Neural cell (in vitro differentiated cells): ENCODE measurements around the gene AMPH. TPM values are rescaled to one million over a fixed set of nuclear protein-coding genes. Genes with fewer than 3 reads are reported as not detected.

Source experiments
- H2AFZ ChIP-seq: fragments of 200-600, 300-800 bp; sonication (generic), shearing (Covaris generic); 2 replicates; pipeline ENCODE4 v1.6.0; 2014; ENCODE audit warnings: low read depth, mild to moderate bottlenecking, antibody characterized with exemption, low read length, moderate library complexity
- H3F3A ChIP-seq: fragments of 200-600 bp; shearing (Covaris generic); 2 replicates; pipeline ENCODE4 v1.6.1; 2016; ENCODE audit warnings: mild to moderate bottlenecking, moderate library complexity, mixed read lengths, antibody characterized with exemption, low read length; ENCODE audit not compliant: insufficient read depth, poor library complexity, severe bottlenecking
- H3K27ac ChIP-seq: fragments of 200-600, 300-800 bp; sonication (generic), shearing (Covaris generic); 2 replicates; pipeline ENCODE4 v1.5.1; 2014; ENCODE audit warnings: mild to moderate bottlenecking, low read length, moderate library complexity
- H3K27me3 ChIP-seq: fragments of 300-800, 200-600 bp; sonication (generic), shearing (Covaris generic); 2 replicates; pipeline ENCODE4 v1.6.0; 2014; ENCODE audit warnings: mild to moderate bottlenecking, low read depth, low read length, moderate library complexity; ENCODE audit not compliant: insufficient read depth
- H3K36me3 ChIP-seq: fragments of 300-800, 200-600 bp; sonication (generic), shearing (Covaris generic); 2 replicates; pipeline ENCODE4 v1.5.1; 2014; ENCODE audit warnings: mild to moderate bottlenecking, antibody characterized with exemption, low read length, moderate library complexity; ENCODE audit not compliant: insufficient read depth
- H3K4me2 ChIP-seq: fragments of 300-800, 200-600 bp; sonication (generic), shearing (Covaris generic); 2 replicates; pipeline ENCODE4 v1.6.0; 2014; ENCODE audit warnings: mild to moderate bottlenecking, low read length
- H3K4me3 ChIP-seq: fragments of 300-800, 200-600 bp; sonication (generic), shearing (Covaris generic); 2 replicates; pipeline ENCODE4 v1.5.1; 2014; ENCODE audit warnings: mild to moderate bottlenecking, low read length, moderate library complexity
- H3K79me2 ChIP-seq: fragments of 200-600 bp; shearing (Covaris generic); replicated peaks from 2 replicates; pipeline ENCODE4 v1.6.0; 2014; ENCODE audit warnings: mild to moderate bottlenecking, low read length, moderate library complexity; ENCODE audit not compliant: insufficient read depth
- H3K9ac ChIP-seq: fragments of 300-800, 200-600 bp; sonication (generic), shearing (Covaris generic); 2 replicates; pipeline ENCODE4 v1.6.1; 2016; ENCODE audit warnings: mild to moderate bottlenecking, low read length, mixed read lengths
- H3K9me2 ChIP-seq: fragments of 200-600 bp; shearing (Covaris generic); 2 replicates; pipeline ENCODE4 v1.6.1; 2016; ENCODE audit warnings: mild to moderate bottlenecking, low read length, mixed read lengths; ENCODE audit not compliant: insufficient read depth
- H3K9me3 ChIP-seq: fragments of 200-600, 300-800 bp; sonication (generic), shearing (Covaris generic); 2 replicates; pipeline ENCODE4 v1.6.1; 2016; ENCODE audit warnings: mild to moderate bottlenecking, mixed run types, low read length, moderate library complexity, mixed read lengths
- H4K20me1 ChIP-seq: fragments of 200-600 bp; shearing (Covaris generic); 2 replicates; pipeline ENCODE4 v1.6.1; 2016; ENCODE audit warnings: mild to moderate bottlenecking, mixed run types; ENCODE audit not compliant: insufficient read depth
- EP300 ChIP-seq: fragments of 450-650 bp; conservative IDR thresholded peaks from 2 replicates; pipeline ENCODE4 v1.6.1; 2014; ENCODE audit warnings: antibody characterized with exemption, mild to moderate bottlenecking, moderate library complexity; ENCODE audit not compliant: poor library complexity, severe bottlenecking
- EZH2 ChIP-seq: fragments of 200-600, 300-800 bp; shearing (Covaris generic), sonication (generic); IDR thresholded peaks from 2 replicates; pipeline ENCODE4 v1.6.1; 2014; ENCODE audit warnings: antibody characterized with exemption, low read length, borderline replicate concordance, mild to moderate bottlenecking; ENCODE audit not compliant: insufficient read depth, poor library complexity, severe bottlenecking
- MXI1 ChIP-seq: fragments of 450-650 bp; conservative IDR thresholded peaks from 2 replicates; pipeline ENCODE4 v1.6.1; 2014; ENCODE audit warnings: antibody characterized with exemption, mild to moderate bottlenecking; ENCODE audit not compliant: poor library complexity, severe bottlenecking
- POLR2AphosphoS5 ChIP-seq: IDR thresholded peaks from 2 replicates; pipeline ENCODE4 v1.6.1; 2012
- RAD21 ChIP-seq: fragments of 450-650 bp; conservative IDR thresholded peaks from 2 replicates; pipeline ENCODE4 v1.6.1; 2014; ENCODE audit warnings: antibody characterized with exemption, mild to moderate bottlenecking, moderate library complexity
- REST ChIP-seq: IDR thresholded peaks from 2 replicates; pipeline ENCODE4 v1.6.1; 2012; ENCODE audit warnings: borderline replicate concordance
- SMC3 ChIP-seq: fragments of 450-650 bp; conservative IDR thresholded peaks from 2 replicates; pipeline ENCODE4 v1.6.1; 2014; ENCODE audit warnings: antibody characterized with exemption, mild to moderate bottlenecking, moderate library complexity; ENCODE audit not compliant: poor library complexity
- TAF1 ChIP-seq: IDR thresholded peaks from 2 replicates; pipeline ENCODE4 v1.6.1; 2012; ENCODE audit warnings: low read depth
- polyA plus RNA-seq: library from polyadenylated mRNA; depleted of rRNA; stranded (reverse); fragments of >200 nt; gene quantifications from 2 replicates; pipeline ENCODE4 v1.2.3, GENCODE V29; 2014
- TF ChIP-seq, protein P1 (sequence below): fragments of 450-650 bp; IDR thresholded peaks from 2 replicates; pipeline ENCODE4 v1.5.1; 2014; ENCODE audit warnings: antibody characterized with exemption, mild to moderate bottlenecking, moderate library complexity; ENCODE audit not compliant: poor library complexity, severe bottlenecking

The AMPH gene
- polyA plus RNA-seq, 1 donor from 2014 or later = 33.7 TPM

DNA sequence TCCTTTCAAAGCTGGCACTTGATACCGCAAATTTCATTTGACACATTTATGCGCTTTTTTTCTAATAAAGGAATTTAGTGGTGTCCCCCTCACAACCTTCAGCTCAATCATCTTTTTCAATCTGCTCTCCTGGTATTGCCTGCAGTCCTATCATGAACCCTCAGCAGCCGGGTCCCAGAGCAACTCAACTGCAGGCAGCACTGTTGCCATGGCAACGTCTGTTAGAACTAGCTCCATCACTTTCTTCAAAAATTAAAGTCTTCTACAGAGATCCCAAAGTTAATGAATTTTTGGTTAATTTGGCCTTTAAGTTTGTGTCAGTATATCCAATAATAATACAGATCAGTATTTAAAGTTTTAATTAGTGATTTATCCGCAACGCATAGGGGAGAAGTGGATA is 221.6 kb downstream of the AMPH start:
- no peaks in the 10 kb centered on the region for H4K20me1 ChIP-seq
- H3F3A ChIP-seq = no peaks in the 10 kb centered on the region
- no peak overlapping the region for H3K27ac ChIP-seq
- H3K4me3 ChIP-seq = no peak overlapping the region
- H3K27me3 ChIP-seq = no peaks in the 10 kb centered on the region
- TF ChIP-seq EZH2 (no peak), SMC3 (no peak), MXI1 (no peak), EP300 (no peak), REST (no peak), POLR2AphosphoS5 (no peak), TAF1 (no peak), RAD21 (no peak)
- TF ChIP-seq, protein P1, sequence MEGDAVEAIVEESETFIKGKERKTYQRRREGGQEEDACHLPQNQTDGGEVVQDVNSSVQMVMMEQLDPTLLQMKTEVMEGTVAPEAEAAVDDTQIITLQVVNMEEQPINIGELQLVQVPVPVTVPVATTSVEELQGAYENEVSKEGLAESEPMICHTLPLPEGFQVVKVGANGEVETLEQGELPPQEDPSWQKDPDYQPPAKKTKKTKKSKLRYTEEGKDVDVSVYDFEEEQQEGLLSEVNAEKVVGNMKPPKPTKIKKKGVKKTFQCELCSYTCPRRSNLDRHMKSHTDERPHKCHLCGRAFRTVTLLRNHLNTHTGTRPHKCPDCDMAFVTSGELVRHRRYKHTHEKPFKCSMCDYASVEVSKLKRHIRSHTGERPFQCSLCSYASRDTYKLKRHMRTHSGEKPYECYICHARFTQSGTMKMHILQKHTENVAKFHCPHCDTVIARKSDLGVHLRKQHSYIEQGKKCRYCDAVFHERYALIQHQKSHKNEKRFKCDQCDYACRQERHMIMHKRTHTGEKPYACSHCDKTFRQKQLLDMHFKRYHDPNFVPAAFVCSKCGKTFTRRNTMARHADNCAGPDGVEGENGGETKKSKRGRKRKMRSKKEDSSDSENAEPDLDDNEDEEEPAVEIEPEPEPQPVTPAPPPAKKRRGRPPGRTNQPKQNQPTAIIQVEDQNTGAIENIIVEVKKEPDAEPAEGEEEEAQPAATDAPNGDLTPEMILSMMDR = no peak
- no peaks in the 10 kb centered on the region for H3K9me2 ChIP-seq
- H3K79me2 ChIP-seq = no peaks in the 10 kb centered on the region
- no peak overlapping the region for H2AFZ ChIP-seq
- H3K36me3 ChIP-seq = no peaks in the 10 kb centered on the region
- H3K4me2 ChIP-seq = no peak overlapping the region
- no peak overlapping the region for H3K9ac ChIP-seq
- no peaks in the 10 kb centered on the region for H3K9me3 ChIP-seq

GRCh38 chr7:38398725-38399321 is 232.3 kb downstream of the AMPH start:
- Histone ChIP-seq H2AFZ (no peak overlapping the region), H3K4me2 (no peak overlapping the region), H4K20me1 (no peaks in the 10 kb centered on the region), H3K27me3 (no peaks in the 10 kb centered on the region), H3K27ac (no peak overlapping the region), H3K4me3 (no peak overlapping the region), H3F3A (no peaks in the 10 kb centered on the region), H3K36me3 (no peaks in the 10 kb centered on the region), H3K79me2 (no peaks in the 10 kb centered on the region), H3K9ac (no peak overlapping the region), H3K9me2 (no peaks in the 10 kb centered on the region), H3K9me3 (no peaks in the 10 kb centered on the region)
- no peak for TF ChIP-seq MXI1
- peak; percentile 83 for TF ChIP-seq SMC3
- no peak for TF ChIP-seq EP300
- no peak for TF ChIP-seq EZH2
- peak; percentile 80 for TF ChIP-seq RAD21
- TF ChIP-seq TAF1 = no peak
- no peak for TF ChIP-seq POLR2AphosphoS5
- TF ChIP-seq REST = no peak
- TF ChIP-seq, protein P1 = peak; percentile 86
